ENCODE data around the gene STEAP4. TPM values are rescaled to one million over a fixed set of nuclear protein-coding genes. Genes with fewer than 3 reads are reported as not detected.

Gene STEAP4
- total and polyA plus RNA-seq, 8 donors: 3.3 to 149 (median 14.6) TPM

DNA sequence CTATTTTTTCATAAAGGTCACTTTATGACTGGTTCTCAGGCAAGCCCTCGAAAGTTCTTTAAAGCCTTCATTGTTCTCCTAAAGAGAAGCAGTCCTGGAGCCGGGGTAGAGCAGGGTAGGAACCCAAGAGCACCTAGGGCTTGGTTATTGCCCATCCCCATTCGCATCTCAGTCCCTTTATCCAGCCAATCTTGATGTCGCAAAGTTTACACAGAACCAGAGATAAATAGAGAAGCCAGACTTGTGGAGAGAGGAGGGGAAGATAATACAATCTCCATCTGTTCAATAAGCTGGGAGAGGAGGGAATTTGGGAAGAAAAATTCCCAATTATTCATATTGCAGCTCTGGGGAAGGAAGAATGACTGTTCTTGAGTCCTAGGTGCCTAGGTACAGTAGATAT is 80.5 kb downstream of the STEAP4 start:
- TF ChIP-seq, protein P1, sequence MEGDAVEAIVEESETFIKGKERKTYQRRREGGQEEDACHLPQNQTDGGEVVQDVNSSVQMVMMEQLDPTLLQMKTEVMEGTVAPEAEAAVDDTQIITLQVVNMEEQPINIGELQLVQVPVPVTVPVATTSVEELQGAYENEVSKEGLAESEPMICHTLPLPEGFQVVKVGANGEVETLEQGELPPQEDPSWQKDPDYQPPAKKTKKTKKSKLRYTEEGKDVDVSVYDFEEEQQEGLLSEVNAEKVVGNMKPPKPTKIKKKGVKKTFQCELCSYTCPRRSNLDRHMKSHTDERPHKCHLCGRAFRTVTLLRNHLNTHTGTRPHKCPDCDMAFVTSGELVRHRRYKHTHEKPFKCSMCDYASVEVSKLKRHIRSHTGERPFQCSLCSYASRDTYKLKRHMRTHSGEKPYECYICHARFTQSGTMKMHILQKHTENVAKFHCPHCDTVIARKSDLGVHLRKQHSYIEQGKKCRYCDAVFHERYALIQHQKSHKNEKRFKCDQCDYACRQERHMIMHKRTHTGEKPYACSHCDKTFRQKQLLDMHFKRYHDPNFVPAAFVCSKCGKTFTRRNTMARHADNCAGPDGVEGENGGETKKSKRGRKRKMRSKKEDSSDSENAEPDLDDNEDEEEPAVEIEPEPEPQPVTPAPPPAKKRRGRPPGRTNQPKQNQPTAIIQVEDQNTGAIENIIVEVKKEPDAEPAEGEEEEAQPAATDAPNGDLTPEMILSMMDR (IDR thresholded peaks at IDR 0.05): no peak
- H3K27ac ChIP-seq: no peak overlapping the region
- DNase-seq: no peak
- intact Hi-C loops (cut with DNase I): no loop called here
- no peak overlapping the region for H3K4me3 ChIP-seq
- H3K27me3 ChIP-seq: no peaks in the 10 kb centered on the region
- H3K4me1 ChIP-seq: peaks cover 0 to 13% of the 10 kb centered on the region in 2 donors
- ATAC-seq: no peak
- no peaks in the 10 kb centered on the region for H3K36me3 ChIP-seq
- H3K9me3 ChIP-seq: no peaks in the 10 kb centered on the region

DNA sequence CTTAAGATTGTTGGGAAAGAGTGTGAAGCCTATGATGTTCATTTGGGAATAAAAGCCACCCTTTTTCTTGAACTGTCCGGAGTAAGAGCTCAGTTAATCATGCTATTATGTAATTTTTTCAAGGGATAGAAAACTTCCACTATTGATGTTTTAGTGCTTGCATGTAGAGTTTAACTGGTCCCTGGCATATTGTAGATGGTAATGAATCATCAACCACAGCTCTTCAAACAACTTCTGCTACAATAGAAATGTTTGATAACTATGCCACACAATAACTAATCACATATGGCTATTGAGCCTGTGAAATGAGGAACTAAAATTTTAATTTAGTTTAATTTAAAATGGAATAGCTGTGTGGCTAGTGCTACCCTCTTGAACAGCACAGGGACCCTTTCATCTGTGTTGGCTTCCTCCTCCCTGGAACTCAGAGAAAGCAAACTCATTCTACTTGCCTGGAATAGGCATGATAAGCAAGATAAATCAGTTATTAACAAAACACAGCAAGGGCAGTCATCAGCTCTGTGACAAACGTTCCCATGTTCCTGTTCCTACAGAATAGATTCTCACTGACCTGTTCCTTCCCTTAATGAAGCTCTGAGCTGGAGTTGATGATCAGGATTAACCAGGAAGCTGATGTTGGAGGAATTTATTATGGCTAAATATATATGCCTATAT is 82.0 kb downstream of the STEAP4 start:
- intact Hi-C loops (cut with DNase I): no loop called here
- Histone ChIP-seq H3K4me3 (no peak overlapping the region), H3K4me1 (peaks cover 0 to 20% of the 10 kb centered on the region in 2 donors), H3K36me3 (no peaks in the 10 kb centered on the region), H3K27me3 (no peaks in the 10 kb centered on the region), H3K27ac (no peak overlapping the region), H3K9me3 (no peaks in the 10 kb centered on the region)
- ATAC-seq: no peak
- DNase-seq: no peak
- TF ChIP-seq, protein P1 (IDR thresholded peaks at IDR 0.05): no peak

DNA sequence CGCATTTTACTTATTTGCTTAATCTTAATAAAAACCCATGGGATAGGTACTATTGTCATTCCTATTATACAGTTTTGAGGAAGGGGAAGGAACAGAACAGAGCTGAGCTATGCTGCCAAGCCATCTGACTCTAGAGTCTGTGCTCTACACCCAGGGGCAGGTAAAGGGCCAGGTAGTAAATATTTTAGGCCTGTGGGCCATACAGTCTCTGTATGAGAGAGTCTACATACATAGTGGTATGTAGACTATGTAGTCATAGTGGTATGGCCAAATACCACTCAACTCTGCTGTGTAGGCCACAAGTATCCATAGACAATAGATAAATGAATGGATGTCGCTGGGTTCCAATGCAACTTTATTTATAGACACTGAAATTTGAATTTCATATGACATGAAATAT is 83.4 kb downstream of the STEAP4 start:
- TF ChIP-seq, protein P1 (IDR thresholded peaks at IDR 0.05): no peak
- peaks cover 4 to 26% of the 10 kb centered on the region in 2 donors for H3K4me1 ChIP-seq
- ATAC-seq (no peak), DNase-seq (no peak)
- no peaks in the 10 kb centered on the region for H3K9me3 ChIP-seq
- no peaks in the 10 kb centered on the region for H3K27me3 ChIP-seq
- H3K27ac ChIP-seq: no peak overlapping the region
- intact Hi-C loops (cut with DNase I): no loop called here
- no peak overlapping the region for H3K4me3 ChIP-seq
- H3K36me3 ChIP-seq: no peaks in the 10 kb centered on the region

Other genes starting within 250 kb of the STEAP4 start
- gene SRI, start 86.9 kb downstream of the STEAP4 start, total RNA-seq: 100 to 1,000 TPM; 121 to 124 TPM
- gene SRI, start 86.9 kb downstream of the STEAP4 start, polyA plus RNA-seq (ENCODE audit: insufficient read length in 6 of 6): 100 to 1,000 TPM; 157 to 189 (median 164) TPM

Measured in left lung (tissue), 10 donors.